GM23248 (cell line): ENCODE measurements around the gene TRAPPC3. TPM values are rescaled to one million over a fixed set of nuclear protein-coding genes. Genes with fewer than 3 reads are reported as not detected.
A peak's percentile ranks its signal among the peaks of the same experiment; 100 is the strongest.

Experiments used
- DNase-seq: peaks from one replicate; pipeline ENCODE4 v3.0.0-alpha.2; 2015
- H2AFZ ChIP-seq: fragments of 200-600 bp; sonication (generic); 2 replicates; pipeline ENCODE4 v1.6.1; 2016; ENCODE audit warnings: antibody characterized with exemption
- H3F3A ChIP-seq: fragments of 200-600 bp; sonication (generic); 2 replicates; pipeline ENCODE4 v1.6.1; 2016; ENCODE audit warnings: mild to moderate bottlenecking, antibody characterized with exemption, mixed run types; ENCODE audit not compliant: insufficient read depth
- H3K27ac ChIP-seq: fragments of 200-600 bp; sonication (generic); 2 replicates; pipeline ENCODE4 v1.5.1; 2016; ENCODE audit warnings: mild to moderate bottlenecking
- H3K27me3 ChIP-seq: fragments of 200-600 bp; sonication (generic); replicated peaks from 2 replicates; pipeline ENCODE4 v1.6.1; 2016; ENCODE audit warnings: mild to moderate bottlenecking; ENCODE audit not compliant: insufficient read depth
- H3K36me3 ChIP-seq: fragments of 200-600 bp; sonication (generic); 2 replicates; pipeline ENCODE4 v1.6.1; 2016; ENCODE audit warnings: low read depth, mild to moderate bottlenecking
- H3K4me1 ChIP-seq: fragments of 200-600 bp; sonication (generic); 2 replicates; pipeline ENCODE4 v1.6.1; 2016; ENCODE audit warnings: mild to moderate bottlenecking; ENCODE audit not compliant: insufficient read depth
- H3K4me2 ChIP-seq: fragments of 200-600 bp; sonication (generic); one replicate; pipeline ENCODE4 v1.6.1; 2016; ENCODE audit warnings: mild to moderate bottlenecking; ENCODE audit not compliant: unreplicated experiment
- H3K4me3 ChIP-seq: fragments of 200-600 bp; sonication (generic); 2 replicates; pipeline ENCODE4 v1.5.1; 2016; ENCODE audit warnings: mild to moderate bottlenecking
- H3K79me2 ChIP-seq: fragments of 200-600 bp; sonication (generic); 2 replicates; pipeline ENCODE4 v1.6.1; 2016; ENCODE audit warnings: mild to moderate bottlenecking; ENCODE audit not compliant: insufficient read depth
- H3K9ac ChIP-seq: fragments of 200-600 bp; sonication (generic); 2 replicates; pipeline ENCODE4 v1.6.1; 2016; ENCODE audit warnings: mild to moderate bottlenecking
- H3K9me2 ChIP-seq: fragments of 200-600 bp; sonication (generic); 2 replicates; pipeline ENCODE4 v1.6.1; 2016; ENCODE audit warnings: mixed run types, mild to moderate bottlenecking, moderate library complexity; ENCODE audit not compliant: insufficient read depth
- H3K9me3 ChIP-seq: fragments of 200-600 bp; sonication (generic); one replicate; pipeline ENCODE4 v1.6.1; 2017; ENCODE audit warnings: low read depth
- H4K20me1 ChIP-seq: fragments of 200-600 bp; sonication (generic); 2 replicates; pipeline ENCODE4 v1.6.0; 2016; ENCODE audit not compliant: insufficient read depth
- EZH2 ChIP-seq: fragments of 200-600 bp; sonication (generic); IDR thresholded peaks from 2 replicates; pipeline ENCODE4 v1.6.1; 2018; ENCODE audit warnings: antibody characterized with exemption, mild to moderate bottlenecking; ENCODE audit not compliant: insufficient read depth, poor library complexity, severe bottlenecking
- EZH2phosphoT487 ChIP-seq: fragments of 200-600 bp; sonication (generic); IDR thresholded peaks from 2 replicates; pipeline ENCODE4 v1.6.1; 2018; ENCODE audit warnings: antibody characterized with exemption, moderate library complexity, mild to moderate bottlenecking, low read depth; ENCODE audit not compliant: insufficient read depth
- WGBS, 2 experiments: methylation state at CpG; one replicate each; pipeline ENCODE4 v1.1.6; 2015 to 2017; ENCODE audit warnings: low lambda C conversion rate in 2 of 2, low coverage in 1 of 2; ENCODE audit errors: missing lambda C conversion rate in 2 of 2; 5-methylcytosine and 5-hydroxymethylcytosine counted together
- in situ Hi-C: fragments of 300-500 bp; cut with MboI; formaldehyde crosslinking; loops from 2 replicates; pipeline ENCODE4 v1.15.0; 2020
- polyA plus RNA-seq: library from polyadenylated mRNA; unstranded; fragments of >200 nt; fragmentation: Nextera tagmentation; extraction: Ambion mirVana; gene quantifications from 2 replicates; pipeline ENCODE4 v1.2.1, GENCODE V29; 2016
- total RNA-seq: library from RNA; depleted of rRNA; stranded (reverse); fragments of >200 nt; shearing (Covaris generic); gene quantifications from 2 replicates; pipeline ENCODE4 v1.2.3, GENCODE V29; 2014

Gene TRAPPC3
- total and polyA plus RNA-seq, 2 experiments from 2014 or later: 112 to 134 TPM

- Histone ChIP-seq H3K4me3 (no peak overlapping the region), H3K9me3 (no peaks in the 10 kb centered on the region), H3K4me1 (peaks cover 5% of the 10 kb centered on the region; the same call in 1 of the 2 replicates), H3K9me2 (no peaks in the 10 kb centered on the region), H3F3A (peaks cover 19% of the 10 kb centered on the region), H3K27me3 (no peaks in the 10 kb centered on the region), H3K27ac (no peak overlapping the region), H2AFZ (no peak overlapping the region), H3K9ac (no peak overlapping the region), H3K36me3 (peaks cover 20% of the 10 kb centered on the region), H4K20me1 (peaks cover 5% of the 10 kb centered on the region; the same call in 1 of the 2 replicates), H3K79me2 (peaks cover 38% of the 10 kb centered on the region), H3K4me2 (no peak overlapping the region)
- TF ChIP-seq EZH2phosphoT487 (no peak), EZH2 (no peak)
- WGBS, 2 experiments: 92 to 93% methylated on average over 17 of the region's 17 CpGs
- DNase-seq: no peak
- in situ Hi-C loops: no loop called here
Measured at GRCh38 chr1:36092166-36092797, 57.0 kb downstream of the TRAPPC3 start.

- DNase-seq: no peak
- H3K4me1 ChIP-seq: peaks cover 5% of the 10 kb centered on the region; the same call in 1 of the 2 replicates
- no peak overlapping the region for H3K4me3 ChIP-seq
- H3K36me3 ChIP-seq: peaks cover 20% of the 10 kb centered on the region
- H3K27ac ChIP-seq: no peak overlapping the region
- no peak overlapping the region for H3K4me2 ChIP-seq
- H4K20me1 ChIP-seq: peaks cover 5% of the 10 kb centered on the region; the same call in 1 of the 2 replicates
- peaks cover 38% of the 10 kb centered on the region for H3K79me2 ChIP-seq
- H3K9ac ChIP-seq: no peak overlapping the region
- H2AFZ ChIP-seq: no peak overlapping the region
- no peaks in the 10 kb centered on the region for H3K9me3 ChIP-seq
- in situ Hi-C loops: no loop called here
- no peaks in the 10 kb centered on the region for H3K27me3 ChIP-seq
- 94 to 96% methylated on average over 13 of the region's 13 CpGs for whole genome bisulfite sequencing, 2 experiments
- H3K9me2 ChIP-seq: no peaks in the 10 kb centered on the region
- H3F3A ChIP-seq: peaks cover 19% of the 10 kb centered on the region
- TF ChIP-seq EZH2phosphoT487 (no peak), EZH2 (no peak)
Measured at GRCh38 chr1:36091698-36092097, 57.6 kb downstream of the TRAPPC3 start.

DNA sequence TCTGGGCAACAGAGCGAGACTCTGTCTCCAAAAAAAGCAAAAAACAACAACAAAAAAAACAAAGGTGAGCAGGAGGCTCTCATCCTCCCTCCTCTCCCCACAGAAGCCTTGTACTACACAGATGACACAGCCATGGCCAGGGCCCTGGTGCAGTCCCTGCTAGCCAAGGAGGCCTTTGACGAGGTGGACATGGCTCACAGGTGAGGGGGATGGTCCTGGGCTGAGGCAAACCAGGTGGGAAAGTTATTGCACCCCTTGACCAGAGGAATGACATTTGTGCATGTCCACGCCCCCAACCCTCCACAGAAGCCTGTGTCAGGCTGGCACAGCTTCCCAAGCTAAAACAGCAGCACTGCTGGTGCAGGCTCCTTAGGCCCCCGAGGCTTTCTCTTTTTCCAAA is 58.1 kb downstream of the TRAPPC3 start:
- WGBS, 2 experiments: 91 to 95% methylated on average over 4 of the region's 4 CpGs
- peaks cover 20% of the 10 kb centered on the region for H3K36me3 ChIP-seq
- no peak overlapping the region; the same call in 1 of the 2 replicates for H3K9ac ChIP-seq
- DNase-seq: no peak
- H4K20me1 ChIP-seq: peaks cover 5% of the 10 kb centered on the region; the same call in 1 of the 2 replicates
- H3K4me3 ChIP-seq: no peak overlapping the region
- H3K9me3 ChIP-seq: no peaks in the 10 kb centered on the region
- in situ Hi-C loops: no loop called here
- peaks cover 5% of the 10 kb centered on the region; the same call in 1 of the 2 replicates for H3K4me1 ChIP-seq
- no peak overlapping the region for H3K4me2 ChIP-seq
- H2AFZ ChIP-seq: no peak overlapping the region
- H3F3A ChIP-seq: peaks cover 19% of the 10 kb centered on the region
- H3K27me3 ChIP-seq: no peaks in the 10 kb centered on the region
- TF ChIP-seq EZH2 (no peak), EZH2phosphoT487 (no peak)
- H3K9me2 ChIP-seq: no peaks in the 10 kb centered on the region
- H3K27ac ChIP-seq: no peak overlapping the region
- peaks cover 38% of the 10 kb centered on the region for H3K79me2 ChIP-seq

DNA sequence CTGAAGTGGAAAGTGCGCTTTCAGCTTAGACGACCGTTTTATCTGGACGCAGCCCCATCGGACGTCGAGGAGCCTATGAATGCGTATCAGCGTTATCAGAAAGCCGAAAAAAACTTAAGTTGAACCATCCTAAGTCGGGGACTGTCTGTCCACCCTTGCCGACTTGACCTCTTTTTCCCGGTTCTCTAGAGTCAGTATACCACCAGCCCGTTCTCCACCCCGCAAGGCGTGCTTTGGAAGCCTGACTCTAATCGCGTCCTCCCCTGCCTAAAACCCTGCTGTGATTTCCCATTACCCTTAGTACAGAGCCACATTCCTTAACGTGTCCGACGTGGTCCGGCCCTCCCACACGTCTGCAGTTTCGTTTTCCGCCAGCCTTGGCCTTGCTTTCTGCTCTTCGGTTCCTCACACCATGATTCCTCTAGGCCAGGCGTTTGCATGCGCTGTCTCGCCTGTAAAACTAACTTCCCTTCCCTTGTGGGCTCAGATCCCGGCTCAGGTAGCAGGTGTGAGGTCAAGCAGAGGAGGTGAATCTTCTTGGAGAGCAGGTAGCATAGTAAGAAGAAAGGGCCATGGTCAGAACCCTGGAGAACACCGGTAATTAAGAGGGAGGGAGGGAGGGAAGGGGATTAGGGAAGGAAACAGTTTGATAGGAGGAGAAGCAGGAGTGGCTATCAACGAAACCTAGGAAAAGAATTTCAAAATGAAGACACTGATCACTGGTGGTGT is 59.7 kb downstream of the TRAPPC3 start:
- Histone ChIP-seq H3K9me3 (no peaks in the 10 kb centered on the region), H2AFZ (peak overlapping the region; percentile 99), H3K9me2 (no peaks in the 10 kb centered on the region), H3K4me2 (peak overlapping the region; percentile 83), H3K36me3 (peaks cover 20% of the 10 kb centered on the region), H3F3A (peaks cover 10% of the 10 kb centered on the region), H4K20me1 (peaks cover 4% of the 10 kb centered on the region; the same call in 1 of the 2 replicates), H3K27me3 (no peaks in the 10 kb centered on the region), H3K9ac (peak overlapping the region; percentile 88), H3K79me2 (peaks cover 38% of the 10 kb centered on the region), H3K27ac (peak overlapping the region; percentile 76), H3K4me1 (peaks cover 5% of the 10 kb centered on the region; the same call in 1 of the 2 replicates), H3K4me3 (peak overlapping the region; percentile 78)
- 4% methylated on average over 31 to 32 of the region's 32 CpGs for WGBS, 2 experiments
- peak; percentile 79 for DNase-seq
- TF ChIP-seq EZH2phosphoT487: no peak
- TF ChIP-seq EZH2: no peak
- in situ Hi-C loops: no loop called here
